Heart left ventricle (tissue), 16 donors: ENCODE data around the gene MAMDC2. TPM values are rescaled to one million over a fixed set of nuclear protein-coding genes. Genes with fewer than 3 reads are reported as not detected.

Experiments
- ATAC-seq, 4 donors: fragments of 200-7000 bp; cut with Tn5 transposase; one replicate each; pipeline ENCODE4 v1.9.1; 2020 to 2022; ENCODE audit warnings: moderate library complexity in 4 of 4, mild to moderate bottlenecking in 3 of 4, moderate number of reproducible peaks in 1 of 4
- DNase-seq, 5 donors: peaks; one replicate each; pipeline ENCODE4 v3.0.0-alpha.2; 2020
- H3K27ac ChIP-seq, 12 donors: fragments of 200-600 bp; sonication (generic) in 4 of 12; one replicate each; pipeline versions ENCODE4 v1.5.0 to v1.8.0; 2016 to 2022; ENCODE audit warnings: mild to moderate bottlenecking in 2 of 12
- H3K27me3 ChIP-seq, 9 donors: fragments of 200-600 bp; sonication (generic) in 2 of 9; one replicate each; pipeline versions ENCODE4 v1.5.1 to v1.8.0; 2016 to 2022; ENCODE audit warnings: mild to moderate bottlenecking in 3 of 9
- H3K36me3 ChIP-seq, 9 donors: fragments of 200-600 bp; sonication (generic) in 2 of 9; one replicate each; pipeline versions ENCODE4 v1.5.0 to v1.8.0; 2018 to 2022; ENCODE audit warnings: mild to moderate bottlenecking in 2 of 9
- H3K4me1 ChIP-seq, 12 donors: fragments of 200-600 bp; sonication (generic) in 4 of 12; one replicate each; pipeline versions ENCODE4 v1.5.0 to v1.8.0; 2016 to 2022; ENCODE audit warnings: mild to moderate bottlenecking in 3 of 12
- H3K4me3 ChIP-seq, 12 donors: fragments of 200-600 bp; sonication (generic) in 4 of 12; one replicate each; pipeline versions ENCODE4 v1.5.0 to v1.8.0; 2017 to 2022; ENCODE audit warnings: mild to moderate bottlenecking in 9 of 12, moderate library complexity in 4 of 12
- H3K9me3 ChIP-seq, 12 donors: fragments of 200-600 bp; sonication (generic) in 4 of 12; one replicate each; pipeline versions ENCODE4 v1.5.0 to v1.8.0; 2016 to 2022; ENCODE audit warnings: mild to moderate bottlenecking in 1 of 12
- POLR2A ChIP-seq, 2 donors: fragments of 450-650 bp; IDR thresholded peaks; one replicate each; pipeline ENCODE4 v1.6.1; 2017; ENCODE audit warnings: antibody characterized with exemption in 2 of 2, mild to moderate bottlenecking in 2 of 2, moderate library complexity in 2 of 2
- WGBS, 4 donors: extraction: QIAGEN DNeasy Blood & Tissue Kit in 2 of 4; methylation state at CpG; one replicate each; pipeline versions ENCODE4 v1.1.5 to v1.1.7; 2013 to 2018; 5-methylcytosine and 5-hydroxymethylcytosine counted together
- intact Hi-C, 10 donors: fragments of 100-400 bp; cut with DNase I; formaldehyde crosslinking; loops; one replicate each; pipeline versions ENCODE4 v1.11.1 to v1.14.2; 2022
- polyA plus RNA-seq, 2 donors: library from polyadenylated mRNA; stranded (reverse); fragments of 200-250 nt; gene quantifications; one replicate each; pipeline ENCODE4 v1.2.3, GENCODE V29; 2013
- total RNA-seq, 9 donors: library from RNA; depleted of rRNA in 2 of 9; stranded (reverse); fragments of >200 nt in 2 of 9; fragmentation: NEBNext Ultra II Directional in 3 of 9; extraction: Animal tissue kit (Norgen Biotek cat#: 25700) in 3 of 9; gene quantifications; one replicate each; pipeline versions ENCODE4 v1.1.0 to v1.2.4, GENCODE V29; 2016 to 2023
- TF ChIP-seq, protein P1 (sequence below), 12 donors: fragments of 200-600 bp; sonication (generic) in 4 of 12; IDR thresholded peaks; one replicate each; pipeline versions ENCODE4 v1.5.0 to v1.8.0; 2018 to 2022; ENCODE audit warnings: antibody characterized with exemption in 12 of 12, mild to moderate bottlenecking in 5 of 12
- donor health status: ischemic (EF 13 %, LVEDD 7.1; RV severe dilation, severe dysfunction).
- donor health status: healthy with polysubstance abuse.
- donor health status: DM: no; HTN: yes; CAD: no.
- donor health status: DM: no; HTN: no; CAD: no.
- donor health status: ischemic (EF 25% LVEDD 6.9; RV normal size, moderate dysfunction).
- donor health status: ischemic (EF 25% LVEDD 5.7; RV mildly dilated, moderate dysfunction).
- donor health status: healthy.
- donor health status: DM: yes; HTN: yes; CAD: no.
- donor health status: ischemic (EF 35%, LVEDD 5.7; RV mildly dilated, moderate dysfunction).
- donor health status: nonischemic (EF 11% LVEDD 7.7; RV severe dilation, severe dysfunction).
- donor health status: DM: yes; HTN: yes; CAD: no.
- donor health status: PGD.
- donor health status: ischemic (EF 29% LVEDD 5.4; RV normal size, mild dysfunction).
- donor health status: nonischemic (EF 23%, LVEDD 6.1; RV moderate dilation, normal function).

MAMDC2 gene
- total and polyA plus RNA-seq, 11 donors: 2.5 to 23.9 (median 5.1) TPM

GRCh38 chr9:70110194-70111041, 66.8 kb downstream of the MAMDC2 start:
- peak in 1 of 5 donors; percentile 34 for DNase-seq
- Histone ChIP-seq H3K4me3 (no peak overlapping the region), H3K9me3 (no peaks in the 10 kb centered on the region), H3K36me3 (peaks cover 0 to 34% (median 0%) of the 10 kb centered on the region in 9 donors), H3K27ac (peak overlapping the region in 9 of 12 donors; percentile 4 to 61 (median 18)), H3K27me3 (no peaks in the 10 kb centered on the region), H3K4me1 (peaks cover 0 to 17% (median 3%) of the 10 kb centered on the region in 12 donors)
- peak; percentile 36 to 75 (median 58) for ATAC-seq
- TF ChIP-seq, protein P1, sequence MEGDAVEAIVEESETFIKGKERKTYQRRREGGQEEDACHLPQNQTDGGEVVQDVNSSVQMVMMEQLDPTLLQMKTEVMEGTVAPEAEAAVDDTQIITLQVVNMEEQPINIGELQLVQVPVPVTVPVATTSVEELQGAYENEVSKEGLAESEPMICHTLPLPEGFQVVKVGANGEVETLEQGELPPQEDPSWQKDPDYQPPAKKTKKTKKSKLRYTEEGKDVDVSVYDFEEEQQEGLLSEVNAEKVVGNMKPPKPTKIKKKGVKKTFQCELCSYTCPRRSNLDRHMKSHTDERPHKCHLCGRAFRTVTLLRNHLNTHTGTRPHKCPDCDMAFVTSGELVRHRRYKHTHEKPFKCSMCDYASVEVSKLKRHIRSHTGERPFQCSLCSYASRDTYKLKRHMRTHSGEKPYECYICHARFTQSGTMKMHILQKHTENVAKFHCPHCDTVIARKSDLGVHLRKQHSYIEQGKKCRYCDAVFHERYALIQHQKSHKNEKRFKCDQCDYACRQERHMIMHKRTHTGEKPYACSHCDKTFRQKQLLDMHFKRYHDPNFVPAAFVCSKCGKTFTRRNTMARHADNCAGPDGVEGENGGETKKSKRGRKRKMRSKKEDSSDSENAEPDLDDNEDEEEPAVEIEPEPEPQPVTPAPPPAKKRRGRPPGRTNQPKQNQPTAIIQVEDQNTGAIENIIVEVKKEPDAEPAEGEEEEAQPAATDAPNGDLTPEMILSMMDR (IDR thresholded peaks at IDR 0.05): no peak
- no peak for TF ChIP-seq POLR2A (IDR thresholded peaks at IDR 0.05)
- intact Hi-C loops: loop anchor here in 7 of 10 donors (1.0 to 10.0 kb wide), 9 partner anchors 66 to 688 kb away; partner anchors contain the start of gene MAMDC2 (in 2 of the 7)
- 32 to 48% (median 40%) methylated on average over 6 of the region's 6 CpGs for WGBS, 4 donors

DNA sequence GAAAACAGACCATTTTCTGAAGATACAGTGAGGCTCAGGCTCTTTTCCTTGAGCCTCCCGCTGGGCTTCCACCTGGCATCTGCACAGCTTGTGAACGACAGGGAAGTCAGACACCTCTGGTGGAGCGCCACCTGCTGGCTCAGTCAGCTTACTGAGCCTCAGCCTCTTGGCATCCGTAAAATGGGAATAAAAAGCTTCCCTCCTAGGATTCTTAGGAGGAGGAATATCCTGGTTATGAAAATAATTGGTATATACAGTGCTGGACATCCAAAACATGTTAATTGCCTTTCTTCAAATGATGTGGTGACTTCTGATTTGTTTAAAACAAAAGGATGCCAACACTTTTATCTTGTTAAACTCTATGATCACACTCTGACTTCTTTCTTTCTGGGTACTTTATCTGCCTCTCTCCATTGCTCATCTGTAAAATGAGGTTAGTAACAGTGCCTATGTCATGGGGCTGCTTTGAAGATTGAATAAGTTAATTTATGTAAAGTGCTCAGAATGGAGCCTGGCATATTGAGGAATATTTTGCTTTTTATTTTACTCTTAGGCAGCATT, 67.5 kb downstream of the MAMDC2 start:
- DNase-seq (peak; percentile 76 to 88 (median 79)), ATAC-seq (peak; percentile 47 to 87 (median 84))
- 12 to 17% (median 15%) methylated on average over 4 of the region's 4 CpGs for WGBS, 4 donors
- H3K36me3 ChIP-seq: peaks cover 0 to 38% (median 0%) of the 10 kb centered on the region in 9 donors
- no peaks in the 10 kb centered on the region for H3K9me3 ChIP-seq
- peak overlapping the region in 8 of 12 donors; percentile 7 to 61 (median 19) for H3K27ac ChIP-seq
- H3K4me1 ChIP-seq: peaks cover 0 to 17% (median 3%) of the 10 kb centered on the region in 12 donors
- no peak for TF ChIP-seq POLR2A (IDR thresholded peaks at IDR 0.05)
- TF ChIP-seq, protein P1 (IDR thresholded peaks at IDR 0.05): peak; percentile 70 to 95 (median 84)
- no peaks in the 10 kb centered on the region for H3K27me3 ChIP-seq
- no peak overlapping the region for H3K4me3 ChIP-seq
- intact Hi-C loops: loop anchor here in 7 of 10 donors (1.0 to 10.0 kb wide), 9 partner anchors 66 to 689 kb away; partner anchors contain the start of gene MAMDC2 (in 2 of the 7)

DNA sequence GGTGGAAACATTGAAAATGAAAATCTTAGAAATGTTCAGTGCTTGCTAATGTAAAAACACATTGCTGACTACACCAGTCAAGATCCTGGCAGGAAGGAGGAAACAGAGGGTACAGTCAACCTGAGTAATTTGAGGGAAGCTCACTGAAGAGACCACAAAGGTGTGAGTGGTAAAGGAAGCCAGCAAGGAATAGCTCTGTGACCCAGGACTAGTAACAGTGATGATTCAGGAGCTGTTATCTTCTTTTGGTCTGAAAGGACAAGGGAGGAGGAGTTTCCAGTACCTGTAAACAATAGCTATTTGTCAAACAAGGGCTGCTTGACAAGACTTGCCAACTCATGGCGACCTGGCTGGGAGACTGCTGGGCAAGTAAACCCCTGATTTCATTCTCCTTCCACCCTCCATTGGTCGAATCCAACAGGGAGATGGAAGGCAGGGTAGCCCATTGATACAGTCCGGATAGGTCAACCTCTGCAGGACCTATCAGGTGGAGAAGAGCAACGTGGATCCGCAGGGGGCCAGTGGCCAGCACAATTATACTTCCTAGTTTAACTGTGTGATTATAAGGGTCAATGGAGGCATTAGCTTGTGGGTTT, 68.1 kb downstream of the MAMDC2 start:
- intact Hi-C loops: loop anchor here (1.0 to 10.0 kb wide), 9 partner anchors 67 to 689 kb away; partner anchors contain the start of gene MAMDC2 (in 2 of the 10)
- Histone ChIP-seq H3K36me3 (peaks cover 0 to 41% (median 0%) of the 10 kb centered on the region in 9 donors), H3K9me3 (no peaks in the 10 kb centered on the region), H3K4me3 (no peak overlapping the region), H3K27ac (peak overlapping the region in 2 of 12 donors; percentile 7 to 61), H3K4me1 (peaks cover 0 to 17% (median 3%) of the 10 kb centered on the region in 12 donors), H3K27me3 (no peaks in the 10 kb centered on the region)
- ATAC-seq (no peak), DNase-seq (no peak)
- no peak for TF ChIP-seq POLR2A (IDR thresholded peaks at IDR 0.05)
- TF ChIP-seq, protein P1 (IDR thresholded peaks at IDR 0.05): no peak
- WGBS, 4 donors: 75 to 87% (median 76%) methylated on average over 5 of the region's 5 CpGs
